Hematopoietic multipotent progenitor cell treated with erythropoietin and hydrocortisone succinate and interleukin-3 and kit ligand, for 4 days (in vitro differentiated cells): ENCODE data around the gene IMMP2L.

ENCODE experiments used
- DNase-seq: peaks from one replicate; pipeline ENCODE4 v3.0.0-alpha.2; 2015

The IMMP2L gene

DNA sequence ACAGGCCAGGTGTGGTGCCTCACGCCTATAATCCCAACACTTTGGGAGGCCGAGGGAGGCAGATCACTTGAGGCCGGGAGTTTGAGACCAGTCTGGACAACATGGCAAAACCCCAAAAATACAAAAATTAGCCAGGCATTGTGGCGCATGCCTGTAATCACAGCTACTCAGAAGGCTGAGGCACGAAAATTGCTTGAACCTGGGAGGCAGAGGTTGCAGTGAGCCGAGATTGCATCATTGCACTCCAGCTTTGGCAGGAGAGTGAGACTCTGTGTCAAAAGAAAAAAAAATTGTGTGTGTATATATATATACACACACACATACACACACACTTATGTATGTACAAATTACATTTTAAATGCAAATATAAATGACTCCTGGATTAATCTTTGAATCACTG, 548.2 kb downstream of the IMMP2L start:
- DNase-seq: no peak

DNA sequence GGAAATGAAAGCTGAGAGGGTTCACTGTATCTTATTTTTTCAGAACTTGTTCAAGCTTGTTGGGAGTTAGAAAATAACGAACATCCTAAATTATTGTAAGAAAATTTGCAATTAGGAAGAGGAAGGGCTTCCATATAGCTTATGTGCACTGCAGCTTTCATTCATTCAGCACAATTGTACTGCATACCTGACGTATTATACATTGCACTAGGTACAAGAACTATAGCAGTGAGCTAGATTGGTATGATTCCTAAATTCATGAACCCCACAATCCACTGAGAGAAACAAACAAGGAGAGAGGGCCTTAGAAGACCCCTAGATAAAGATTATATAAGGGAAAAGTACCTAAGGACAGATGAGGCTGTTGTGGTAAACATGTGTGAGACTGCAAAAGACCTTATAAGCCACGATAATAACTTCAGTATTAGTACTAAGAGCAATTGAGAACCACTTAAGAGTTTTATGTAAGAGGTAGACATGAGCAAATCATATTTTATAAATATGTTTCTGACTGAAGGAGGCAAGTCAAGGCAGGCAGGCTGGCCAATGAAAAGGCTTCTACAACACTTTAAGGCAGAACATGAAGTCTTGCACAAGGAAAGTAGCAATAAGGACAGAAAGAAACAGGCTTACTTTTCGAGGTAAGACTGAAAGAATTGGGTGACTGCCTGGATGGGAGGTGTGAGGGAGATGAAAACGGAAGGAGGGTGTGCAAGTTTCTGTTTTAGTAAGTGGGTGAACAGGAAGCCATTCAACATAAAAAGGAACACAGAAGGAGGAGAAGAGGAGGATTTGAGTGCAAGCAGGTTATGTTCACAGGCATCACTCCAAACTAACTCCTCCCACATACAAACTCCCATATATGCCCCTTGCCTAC, 549.3 kb downstream of the IMMP2L start:
- peak; percentile 17 for DNase-seq

DNA sequence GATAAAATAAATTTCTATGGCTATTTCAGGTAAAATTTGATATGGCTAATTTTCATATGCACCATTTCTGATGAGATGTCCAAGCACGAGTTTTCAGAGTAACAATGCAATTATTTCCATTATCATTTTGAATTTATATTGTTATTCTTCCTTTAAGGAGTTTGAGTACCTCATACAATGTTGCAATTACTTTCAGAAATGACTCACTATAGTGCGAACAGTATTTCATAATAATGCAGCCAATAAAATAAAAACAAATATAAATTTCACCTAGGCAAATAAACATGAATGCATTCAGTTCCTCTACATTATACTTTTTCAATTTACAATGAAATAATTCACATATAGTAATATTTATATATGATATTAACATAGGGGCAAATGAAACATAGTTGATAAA, 550.1 kb downstream of the IMMP2L start:
- no peak for DNase-seq

DNA sequence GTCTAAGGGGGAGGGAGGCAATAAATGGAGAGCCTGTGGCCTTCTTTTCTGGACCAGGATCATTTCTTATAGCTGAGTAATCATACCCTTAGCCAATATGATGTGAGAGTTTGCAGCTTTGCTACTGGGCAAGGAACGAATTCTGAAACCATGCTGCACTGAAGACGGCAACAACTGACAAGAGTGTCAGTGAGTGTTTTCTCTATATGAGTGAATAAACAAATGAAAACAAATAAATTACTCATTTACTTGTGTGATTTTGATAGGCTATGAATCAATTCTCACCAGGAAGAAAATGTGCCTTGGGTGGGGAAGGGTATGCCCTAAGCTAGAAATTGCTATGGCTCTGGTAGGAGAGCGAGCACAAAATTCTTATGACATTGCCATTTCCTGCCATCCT, 550.8 kb downstream of the IMMP2L start:
- DNase-seq: no peak

DNA sequence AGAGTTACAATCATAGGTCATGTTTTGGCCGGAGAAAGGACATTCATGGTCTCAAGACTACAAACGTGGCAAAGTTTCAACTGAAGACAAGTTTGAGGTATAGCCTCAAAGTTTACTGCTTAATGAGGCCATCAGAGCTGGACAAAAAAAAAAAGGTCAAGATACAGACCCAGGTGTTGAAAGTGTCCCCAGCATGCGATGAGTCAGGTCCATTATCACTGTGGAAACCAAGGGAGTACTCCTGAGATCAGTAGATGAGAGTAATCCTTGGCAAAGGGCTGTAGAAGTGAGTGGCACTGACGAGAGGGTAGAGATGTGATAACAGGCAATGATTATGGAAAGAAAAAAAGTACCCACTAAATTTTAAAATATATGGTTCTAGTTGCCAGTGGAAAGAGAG, 551.5 kb downstream of the IMMP2L start:
- DNase-seq: no peak

DNA sequence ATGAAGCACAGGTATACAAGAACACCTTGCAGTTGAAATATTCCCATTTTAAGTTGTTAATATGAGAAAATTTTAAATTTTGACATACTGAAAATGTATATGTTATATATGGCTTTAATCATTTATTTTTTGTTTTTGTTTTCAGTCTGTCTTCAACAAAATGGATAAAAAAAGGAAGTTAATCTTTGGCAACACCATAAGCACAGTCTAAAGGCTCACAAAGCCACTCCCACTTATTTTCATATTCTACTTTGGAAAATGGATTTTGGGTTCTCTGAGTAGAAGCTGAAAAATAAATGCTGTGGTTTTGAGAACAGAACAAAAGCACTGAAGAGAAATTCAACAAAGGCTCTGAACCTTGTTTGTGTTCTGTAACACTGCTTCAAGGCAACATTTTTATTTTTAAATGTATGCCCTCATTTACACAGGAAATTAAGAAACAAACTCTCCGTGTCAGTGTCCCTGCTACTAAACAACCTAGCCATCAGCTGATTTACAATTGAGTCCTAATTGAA, 552.7 kb downstream of the IMMP2L start:
- peak; percentile 48 for DNase-seq

DNA sequence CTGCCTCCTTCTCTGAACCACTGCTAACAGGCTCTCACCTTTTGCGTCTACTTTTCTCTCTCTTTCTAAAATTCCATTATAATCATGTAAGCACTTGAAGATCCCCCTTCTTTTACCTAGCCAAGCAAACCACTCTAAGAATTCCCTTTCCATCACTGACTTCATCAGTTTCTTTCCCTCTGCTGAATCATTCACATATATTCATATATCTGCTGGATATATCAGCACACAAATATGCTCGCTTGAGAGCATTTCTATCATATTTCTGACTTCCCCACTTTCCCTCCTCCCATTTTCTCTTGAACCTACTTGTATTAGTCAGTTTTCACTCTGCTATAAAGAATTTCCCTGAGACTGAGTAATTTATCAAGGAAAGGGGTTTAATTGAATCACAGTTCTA, 555.6 kb downstream of the IMMP2L start:
- no peak for DNase-seq

DNA sequence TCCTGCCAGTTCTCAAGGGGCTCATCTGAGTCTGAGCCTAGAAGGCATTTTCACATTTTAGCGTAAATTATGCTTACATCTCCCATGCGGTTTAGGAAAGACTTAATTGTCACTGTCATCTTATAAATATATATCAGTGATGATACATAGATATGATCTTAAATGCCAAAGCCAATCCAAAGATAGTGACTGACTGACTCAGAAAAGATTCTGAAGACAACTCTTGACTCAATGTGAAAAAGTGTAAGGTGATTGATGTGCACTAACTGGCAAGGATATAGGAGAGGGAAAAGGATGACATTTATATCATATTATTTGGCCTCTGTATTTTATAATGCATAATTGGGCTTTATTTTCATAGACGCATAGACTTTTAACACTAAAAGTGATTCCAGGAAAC, 556.3 kb downstream of the IMMP2L start:
- DNase-seq: no peak

DNA sequence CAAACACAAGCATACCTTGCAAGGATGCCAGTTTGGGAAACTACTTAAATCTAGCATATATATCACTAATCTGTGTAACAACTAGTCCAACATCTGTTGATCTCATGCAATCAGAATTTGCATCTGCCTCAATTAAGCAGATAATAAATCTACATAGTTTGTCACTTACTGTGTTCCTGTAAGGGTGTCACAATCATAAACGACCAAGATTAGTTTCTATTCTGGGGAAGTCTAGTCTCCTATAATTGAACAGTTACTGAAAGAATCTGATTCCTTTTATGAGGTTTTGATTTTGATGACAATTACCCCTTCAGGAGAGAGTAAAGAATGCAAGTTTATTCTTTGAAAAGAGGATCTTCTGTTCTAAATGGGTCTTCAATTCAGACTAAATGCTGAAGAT, 556.8 kb downstream of the IMMP2L start:
- no peak for DNase-seq

DNA sequence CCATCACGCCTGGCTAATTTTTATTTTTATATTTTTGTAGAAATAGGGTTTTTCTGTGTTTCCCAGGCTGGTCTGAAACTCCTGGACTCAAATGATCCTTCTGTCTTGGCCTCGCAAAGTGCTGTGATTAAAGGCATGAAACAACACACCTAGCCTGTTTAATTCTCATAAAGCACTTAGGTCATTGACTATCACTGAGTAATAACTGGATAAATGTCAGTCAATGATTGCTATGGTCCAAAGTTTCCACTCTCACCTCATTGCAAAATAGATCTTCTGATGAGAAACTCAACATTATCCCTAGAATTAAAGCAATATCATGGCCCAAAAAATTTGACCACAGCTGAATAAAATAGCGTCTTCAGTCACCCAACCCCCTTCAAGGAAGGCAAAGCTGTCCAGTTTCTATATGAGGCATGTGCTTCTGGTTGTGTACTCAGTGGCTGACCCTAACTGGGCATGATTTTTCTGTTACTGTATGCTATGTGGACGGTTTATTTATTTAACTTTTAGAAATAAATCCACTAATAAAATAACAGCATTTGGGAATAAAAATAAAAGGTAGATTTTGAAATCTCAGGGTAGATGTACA, 557.9 kb downstream of the IMMP2L start:
- no peak for DNase-seq

DNA sequence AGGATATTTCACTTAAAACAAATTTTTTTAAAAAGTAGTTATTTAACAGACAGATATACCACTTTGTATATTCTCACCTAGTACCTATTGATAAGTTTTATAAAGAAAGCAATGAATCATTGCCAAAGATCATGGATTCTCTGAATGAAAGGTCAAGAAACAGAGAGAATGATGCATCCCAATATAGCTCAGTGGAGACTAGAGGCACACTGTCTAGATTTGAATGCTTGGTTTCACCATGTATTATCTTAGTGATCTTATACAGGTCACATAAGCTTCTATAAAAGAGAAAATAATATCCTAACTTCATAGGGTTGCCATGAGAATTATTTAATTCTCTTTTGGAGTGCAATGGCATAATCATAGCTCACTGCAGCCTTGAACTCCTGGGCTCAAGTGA, 558.4 kb downstream of the IMMP2L start:
- no peak for DNase-seq

DNA sequence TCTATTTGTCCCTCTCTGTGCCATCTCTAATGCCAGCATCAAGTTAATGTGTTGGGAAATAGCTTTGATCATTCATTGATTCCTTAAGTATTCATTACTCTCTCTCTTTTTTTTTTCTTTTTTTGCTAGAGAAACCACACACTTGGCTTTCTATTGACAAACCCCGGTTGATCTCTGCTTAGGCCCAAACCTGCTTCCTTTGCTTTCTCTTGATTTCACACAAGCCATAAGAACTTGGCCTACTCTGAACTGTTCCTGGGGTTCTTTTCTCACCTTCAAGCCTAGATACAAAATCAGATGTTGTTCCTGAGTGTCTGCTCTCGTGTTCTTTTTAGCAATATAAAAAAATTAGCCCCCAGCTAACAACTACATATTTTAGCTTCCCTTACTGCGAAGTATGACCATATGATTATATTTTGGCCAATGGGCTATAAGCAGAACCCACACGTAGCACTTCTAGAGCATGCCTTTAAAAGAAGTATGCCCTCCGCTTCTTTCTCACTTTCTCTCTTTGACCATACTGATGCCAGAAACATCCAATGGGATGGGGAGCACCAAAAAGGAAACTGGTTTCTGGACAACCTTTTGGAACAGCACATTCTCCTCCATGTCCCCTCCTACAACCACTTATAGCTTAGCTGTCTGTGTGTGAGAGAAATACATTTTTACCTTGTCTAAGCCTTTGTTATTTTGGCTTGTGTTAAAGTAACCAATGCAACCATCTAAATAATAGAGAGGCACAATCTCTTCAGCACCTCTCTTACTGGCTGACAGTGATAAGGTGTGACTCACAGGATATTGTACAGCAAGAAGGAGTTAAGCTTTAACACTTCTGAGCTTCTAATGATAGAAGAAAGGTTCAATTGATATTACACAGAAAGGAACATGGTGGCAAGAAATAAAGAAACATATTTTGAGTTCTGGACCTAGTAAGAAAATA, 568.0 kb downstream of the IMMP2L start:
- DNase-seq: peak; percentile 41

DNA sequence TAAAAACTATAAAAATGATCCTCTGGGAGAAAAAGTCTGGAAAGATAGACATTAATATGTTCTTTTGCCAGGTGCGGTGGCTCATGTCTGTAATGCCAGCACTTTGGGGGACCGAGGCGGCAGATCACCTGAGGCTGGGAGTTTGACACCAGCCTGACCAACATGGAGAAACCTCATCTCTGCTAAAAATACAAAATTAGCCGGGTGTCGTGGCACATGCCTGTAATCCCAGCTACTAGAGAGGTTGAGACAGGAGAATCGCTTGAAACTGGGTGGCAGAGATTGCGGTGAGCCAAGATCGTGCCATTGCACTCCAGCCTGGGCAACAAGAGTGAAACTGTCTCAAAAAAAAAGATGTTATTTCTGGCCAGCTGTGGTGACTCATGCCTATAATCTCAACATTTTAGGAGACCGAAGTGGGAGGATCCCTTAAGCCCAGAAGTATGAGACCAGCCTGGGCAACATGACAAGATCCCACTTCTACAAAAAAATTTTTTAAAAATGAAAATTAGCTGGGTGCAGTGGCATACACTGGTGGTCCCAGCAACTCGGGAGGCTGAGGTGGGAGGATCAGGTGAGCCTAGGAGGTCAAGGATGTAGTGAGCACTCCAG, 573.3 kb downstream of the IMMP2L start:
- DNase-seq: no peak

DNA sequence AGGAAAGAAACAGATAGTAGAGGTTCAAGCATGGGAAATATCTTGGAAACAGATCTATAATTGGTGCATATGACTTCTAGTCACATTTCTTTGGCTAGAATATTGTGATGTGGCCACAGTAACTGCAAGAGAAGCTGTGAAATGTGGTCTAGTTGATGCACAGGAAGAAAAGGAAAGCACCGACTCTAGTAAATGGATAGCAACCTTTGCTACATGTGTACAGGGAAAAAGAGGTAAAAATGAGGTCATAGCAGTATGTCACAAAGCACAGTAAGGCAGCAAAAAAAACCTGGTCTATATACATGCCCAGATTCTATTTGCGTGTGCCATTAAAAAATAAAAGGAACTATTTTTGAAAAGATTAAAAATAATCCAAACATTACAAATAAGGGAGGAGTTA, 573.9 kb downstream of the IMMP2L start:
- no peak for DNase-seq

DNA sequence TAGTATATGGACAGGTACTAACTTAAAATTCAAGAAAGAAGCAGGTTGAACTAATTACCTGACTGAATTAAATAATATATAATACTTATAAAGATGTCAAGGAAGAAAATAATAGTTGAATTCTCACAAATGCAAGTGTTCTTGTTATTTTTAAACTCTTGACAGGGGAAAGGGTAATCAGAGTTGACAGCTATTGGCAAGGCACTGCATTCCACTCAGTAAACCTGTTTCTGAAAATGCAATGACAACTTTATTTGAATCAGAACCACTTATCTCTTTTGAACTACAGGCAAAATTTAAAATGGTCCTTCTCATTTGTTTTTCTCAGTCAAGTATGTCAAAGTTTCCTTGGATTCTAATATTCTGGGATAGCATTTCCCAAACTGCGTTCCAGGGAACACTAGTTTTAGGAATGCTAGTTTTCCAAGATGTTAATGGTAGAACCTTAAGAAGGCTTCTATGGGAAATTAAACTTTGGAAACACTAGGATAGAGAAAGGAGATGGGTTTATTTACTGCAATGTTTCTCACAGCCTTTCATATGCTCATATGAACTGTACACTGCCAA, 575.1 kb downstream of the IMMP2L start:
- DNase-seq: no peak

DNA sequence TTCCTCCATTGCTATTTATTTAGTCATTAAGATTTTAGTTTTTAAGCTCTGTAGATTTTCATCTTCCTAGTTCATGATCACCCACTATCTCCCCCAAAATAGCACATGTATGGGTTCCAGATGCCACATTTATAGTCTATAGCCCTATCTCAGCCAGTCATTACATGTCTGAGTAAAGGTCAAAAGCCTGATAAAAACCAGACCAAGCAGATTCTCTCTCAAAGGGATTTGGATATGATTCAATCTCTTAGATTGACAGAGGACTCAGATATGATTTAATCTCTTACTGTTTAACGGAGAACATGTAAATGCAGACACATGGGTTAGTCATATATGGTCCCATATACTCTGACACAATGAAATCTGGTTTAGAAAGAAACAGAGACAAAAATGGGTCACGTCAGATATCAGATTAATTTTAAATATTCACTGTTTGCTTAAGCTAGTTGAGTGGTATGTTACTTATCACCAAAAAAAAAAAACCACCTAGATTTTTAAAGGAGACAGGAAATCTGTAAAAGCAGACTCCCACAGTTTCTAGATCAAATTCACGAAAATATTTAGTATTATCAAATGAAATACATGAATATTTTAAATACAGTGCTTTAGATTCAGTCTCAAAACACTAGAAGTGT, 578.4 kb downstream of the IMMP2L start:
- DNase-seq: no peak

DNA sequence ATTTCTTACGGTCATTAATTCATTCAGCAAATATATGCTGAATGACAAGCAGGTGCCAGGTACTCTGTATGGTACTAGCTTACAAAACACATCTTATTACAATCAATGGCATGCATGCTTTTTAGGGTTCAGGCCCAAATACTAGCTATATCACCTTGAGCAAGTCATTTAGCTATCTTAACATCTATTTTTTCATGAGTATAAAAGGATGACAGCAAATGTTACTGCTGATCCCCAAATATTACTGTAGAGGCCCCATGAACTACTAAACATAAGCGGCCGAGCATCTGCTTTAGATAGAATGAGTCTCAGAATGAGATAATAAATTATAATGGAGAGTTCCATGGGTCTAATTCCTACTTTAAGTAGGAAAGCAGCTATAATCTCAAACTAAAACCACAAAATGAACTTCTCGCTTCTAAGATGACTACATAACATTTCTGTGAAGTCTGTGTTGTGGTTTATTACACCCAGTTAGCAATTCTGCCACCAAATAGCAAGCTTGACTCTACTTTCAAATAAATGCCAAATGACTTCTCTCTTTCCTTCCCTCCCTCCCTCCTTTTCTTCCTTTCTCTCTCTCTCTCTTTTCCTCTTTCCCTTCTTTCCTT, 585.1 kb downstream of the IMMP2L start:
- DNase-seq: peak; percentile 8

DNA sequence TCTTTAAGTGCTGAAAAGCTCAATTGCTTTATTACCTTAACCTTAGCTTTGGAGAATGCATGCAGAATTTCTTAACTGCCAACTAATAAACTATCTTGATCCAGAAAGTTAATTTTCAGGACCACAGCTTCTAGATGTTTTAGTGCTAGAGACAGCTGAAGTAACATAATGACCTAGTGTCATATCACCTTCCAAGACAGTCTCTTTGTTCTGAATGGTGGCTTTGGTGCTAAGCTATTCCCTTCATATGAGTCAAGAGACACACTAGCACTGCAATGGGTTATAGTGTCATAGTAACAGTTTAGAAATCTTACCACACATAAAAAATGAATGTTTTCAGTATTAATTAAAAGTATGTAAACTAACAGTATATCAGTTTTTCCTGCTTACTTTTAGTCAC, 586.8 kb downstream of the IMMP2L start:
- DNase-seq: no peak

DNA sequence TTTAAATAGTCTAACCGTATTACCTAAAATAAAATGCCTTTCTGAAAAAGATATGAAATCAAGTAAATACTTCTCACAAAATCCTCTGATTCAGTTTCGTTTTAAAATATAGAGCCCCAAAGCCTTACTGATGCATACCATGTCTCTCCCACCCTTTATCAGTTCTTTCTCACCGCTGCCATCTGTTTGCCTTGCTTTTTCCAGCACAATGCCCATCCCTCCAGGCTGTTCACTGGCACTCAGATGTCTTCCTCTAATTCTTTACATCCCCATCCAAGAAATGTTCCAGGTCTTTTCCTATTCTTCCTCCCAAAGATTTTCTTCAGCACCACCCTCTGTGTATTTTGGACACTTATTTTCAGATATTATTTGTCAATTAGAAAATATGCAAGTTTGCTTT, 587.9 kb downstream of the IMMP2L start:
- no peak for DNase-seq

DNA sequence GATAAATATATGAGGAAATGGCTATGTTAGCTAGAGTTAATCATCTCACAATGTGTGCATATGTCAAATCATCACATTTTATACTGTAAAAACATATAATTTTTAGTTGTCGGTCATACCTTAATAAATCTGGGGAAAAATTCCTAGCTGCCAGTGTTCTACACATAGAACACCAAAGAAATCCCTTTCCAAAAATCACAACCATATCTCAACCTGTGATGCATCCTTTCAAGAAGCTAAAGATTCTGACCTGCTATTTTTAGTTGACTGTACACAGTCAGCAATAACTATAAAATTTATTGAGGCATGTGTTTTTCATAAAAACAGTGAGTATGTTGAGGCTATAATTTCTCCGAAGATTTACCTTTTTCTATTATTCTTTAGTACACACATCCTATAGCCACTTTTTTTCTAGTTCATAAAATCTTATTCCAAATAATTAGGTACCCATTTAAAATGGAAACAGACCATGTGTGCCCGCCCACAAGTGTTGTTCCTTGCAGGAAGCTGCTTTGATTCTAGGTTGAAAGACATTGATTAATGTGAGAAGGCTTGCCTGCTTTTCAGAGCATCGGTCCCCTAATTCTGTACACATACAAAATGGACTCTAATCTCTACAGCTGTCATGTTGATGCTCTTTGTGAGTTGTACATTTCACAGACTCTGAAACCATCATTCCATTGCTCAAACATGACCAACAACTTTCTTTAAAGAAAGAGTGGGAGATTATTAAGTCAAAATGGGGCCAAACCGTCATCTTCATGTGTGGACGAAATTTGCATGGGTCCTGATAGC, 588.9 kb downstream of the IMMP2L start:
- DNase-seq: no peak

DNA sequence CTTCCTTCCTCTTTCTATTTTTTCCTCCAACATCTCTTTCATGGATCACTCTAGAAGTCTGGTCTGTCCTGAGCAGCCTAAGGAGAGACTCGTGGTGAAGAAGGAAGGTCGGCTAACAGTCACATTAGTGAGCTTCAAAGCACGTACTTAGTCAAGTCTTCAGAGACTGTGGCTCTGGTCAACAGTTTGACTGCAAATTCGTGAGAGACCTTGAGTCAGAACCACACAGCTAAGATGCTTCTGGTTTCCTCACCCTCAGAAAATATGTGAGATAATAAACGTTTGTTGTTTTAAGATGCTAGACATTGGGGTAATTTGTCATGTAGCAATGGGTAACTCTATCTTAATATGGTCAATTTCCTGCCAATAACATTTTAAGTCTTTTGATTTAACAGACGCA, 597.5 kb downstream of the IMMP2L start:
- DNase-seq: no peak
